ENCODE measurements around the gene MYO5B. TPM values are rescaled to one million over a fixed set of nuclear protein-coding genes. Genes with fewer than 3 reads are reported as not detected.

Gene MYO5B
- polyA plus RNA-seq, 2 donors: 35.3 to 38.5 TPM

GRCh38 chr18:50119296-50119695, 75.7 kb downstream of the MYO5B start:
- no peak overlapping the region for H3K4me3 ChIP-seq (ENCODE audit: low read depth in 1 of 2, low read length in 2 of 2)
- no peaks in the 10 kb centered on the region for H3K36me3 ChIP-seq (ENCODE audit: control insufficient read depth in 2 of 2, insufficient read depth in 2 of 2, low read length in 1 of 2)
- no peaks in the 10 kb centered on the region for H3K27me3 ChIP-seq (ENCODE audit: control insufficient read depth in 1 of 2, insufficient read depth in 2 of 2, low read length in 2 of 2)
- 61% methylated on average over 5 of the region's 5 CpGs for WGBS, 2 donors
- H3K4me1 ChIP-seq (ENCODE audit: control insufficient read depth in 2 of 2, insufficient read depth in 2 of 2, low read length in 1 of 2): peaks cover 0 to 5% of the 10 kb centered on the region in 2 donors
- no peak overlapping the region for H3K27ac ChIP-seq (ENCODE audit: low read depth in 2 of 2, low read length in 1 of 2)
- H3K9me3 ChIP-seq (ENCODE audit: control insufficient read depth in 2 of 2, insufficient read depth in 1 of 2, low read depth in 1 of 2, low read length in 1 of 2): no peaks in the 10 kb centered on the region

- 63 to 68% methylated on average over 3 of the region's 3 CpGs for WGBS, 2 donors
- Histone ChIP-seq H3K27me3 (ENCODE audit: control insufficient read depth in 1 of 2, insufficient read depth in 2 of 2, low read length in 2 of 2) (no peaks in the 10 kb centered on the region), H3K27ac (ENCODE audit: low read depth in 2 of 2, low read length in 1 of 2) (no peak overlapping the region), H3K4me1 (ENCODE audit: control insufficient read depth in 2 of 2, insufficient read depth in 2 of 2, low read length in 1 of 2) (peaks cover 0 to 5% of the 10 kb centered on the region in 2 donors), H3K4me3 (ENCODE audit: low read depth in 1 of 2, low read length in 2 of 2) (no peak overlapping the region), H3K9me3 (ENCODE audit: control insufficient read depth in 2 of 2, insufficient read depth in 1 of 2, low read depth in 1 of 2, low read length in 1 of 2) (no peaks in the 10 kb centered on the region), H3K36me3 (ENCODE audit: control insufficient read depth in 2 of 2, insufficient read depth in 2 of 2, low read length in 1 of 2) (no peaks in the 10 kb centered on the region)
These were observed 77.1 kb downstream of the MYO5B start for GRCh38 chr18:50117863-50118262.

- Histone ChIP-seq H3K4me3 (ENCODE audit: low read depth in 1 of 2, low read length in 2 of 2) (no peak overlapping the region), H3K27me3 (ENCODE audit: control insufficient read depth in 1 of 2, insufficient read depth in 2 of 2, low read length in 2 of 2) (no peaks in the 10 kb centered on the region), H3K4me1 (ENCODE audit: control insufficient read depth in 2 of 2, insufficient read depth in 2 of 2, low read length in 1 of 2) (peaks cover 0 to 5% of the 10 kb centered on the region in 2 donors), H3K36me3 (ENCODE audit: control insufficient read depth in 2 of 2, insufficient read depth in 2 of 2, low read length in 1 of 2) (no peaks in the 10 kb centered on the region), H3K27ac (ENCODE audit: low read depth in 2 of 2, low read length in 1 of 2) (no peak overlapping the region), H3K9me3 (ENCODE audit: control insufficient read depth in 2 of 2, insufficient read depth in 1 of 2, low read depth in 1 of 2, low read length in 1 of 2) (no peaks in the 10 kb centered on the region)
- WGBS, 2 donors: 54 to 55% methylated on average over 2 of the region's 2 CpGs
These were observed 79.9 kb downstream of the MYO5B start for GRCh38 chr18:50115095-50115494.

GRCh38 chr18:50114448-50114847, 80.5 kb downstream of the MYO5B start:
- 70 to 79% methylated on average over 6 of the region's 6 CpGs for WGBS, 2 donors
- no peaks in the 10 kb centered on the region for H3K9me3 ChIP-seq (ENCODE audit: control insufficient read depth in 2 of 2, insufficient read depth in 1 of 2, low read depth in 1 of 2, low read length in 1 of 2)
- no peaks in the 10 kb centered on the region for H3K36me3 ChIP-seq (ENCODE audit: control insufficient read depth in 2 of 2, insufficient read depth in 2 of 2, low read length in 1 of 2)
- no peak overlapping the region for H3K27ac ChIP-seq (ENCODE audit: low read depth in 2 of 2, low read length in 1 of 2)
- H3K27me3 ChIP-seq (ENCODE audit: control insufficient read depth in 1 of 2, insufficient read depth in 2 of 2, low read length in 2 of 2): no peaks in the 10 kb centered on the region
- no peak overlapping the region for H3K4me3 ChIP-seq (ENCODE audit: low read depth in 1 of 2, low read length in 2 of 2)
- peaks cover 0 to 5% of the 10 kb centered on the region in 2 donors for H3K4me1 ChIP-seq (ENCODE audit: control insufficient read depth in 2 of 2, insufficient read depth in 2 of 2, low read length in 1 of 2)

GRCh38 chr18:50113726-50114125, 81.2 kb downstream of the MYO5B start:
- Histone ChIP-seq H3K27ac (ENCODE audit: low read depth in 2 of 2, low read length in 1 of 2) (no peak overlapping the region), H3K4me1 (ENCODE audit: control insufficient read depth in 2 of 2, insufficient read depth in 2 of 2, low read length in 1 of 2) (peaks cover 0 to 5% of the 10 kb centered on the region in 2 donors), H3K9me3 (ENCODE audit: control insufficient read depth in 2 of 2, insufficient read depth in 1 of 2, low read depth in 1 of 2, low read length in 1 of 2) (no peaks in the 10 kb centered on the region), H3K36me3 (ENCODE audit: control insufficient read depth in 2 of 2, insufficient read depth in 2 of 2, low read length in 1 of 2) (no peaks in the 10 kb centered on the region), H3K27me3 (ENCODE audit: control insufficient read depth in 1 of 2, insufficient read depth in 2 of 2, low read length in 2 of 2) (no peaks in the 10 kb centered on the region), H3K4me3 (ENCODE audit: low read depth in 1 of 2, low read length in 2 of 2) (no peak overlapping the region)
- WGBS, 2 donors: 56 to 60% methylated on average over 2 of the region's 2 CpGs

GRCh38 chr18:50111398-50111797, 83.5 kb downstream of the MYO5B start:
- Histone ChIP-seq H3K27ac (ENCODE audit: low read depth in 2 of 2, low read length in 1 of 2) (no peak overlapping the region), H3K36me3 (ENCODE audit: control insufficient read depth in 2 of 2, insufficient read depth in 2 of 2, low read length in 1 of 2) (no peaks in the 10 kb centered on the region), H3K9me3 (ENCODE audit: control insufficient read depth in 2 of 2, insufficient read depth in 1 of 2, low read depth in 1 of 2, low read length in 1 of 2) (no peaks in the 10 kb centered on the region), H3K4me3 (ENCODE audit: low read depth in 1 of 2, low read length in 2 of 2) (no peak overlapping the region), H3K4me1 (ENCODE audit: control insufficient read depth in 2 of 2, insufficient read depth in 2 of 2, low read length in 1 of 2) (peaks cover 0 to 5% of the 10 kb centered on the region in 2 donors), H3K27me3 (ENCODE audit: control insufficient read depth in 1 of 2, insufficient read depth in 2 of 2, low read length in 2 of 2) (no peaks in the 10 kb centered on the region)
- WGBS, 2 donors: 54 to 55% methylated on average over 1 of the region's 1 CpG

GRCh38 chr18:50107468-50107977, 87.4 kb downstream of the MYO5B start:
- H3K36me3 ChIP-seq (ENCODE audit: control insufficient read depth in 2 of 2, insufficient read depth in 2 of 2, low read length in 1 of 2): no peaks in the 10 kb centered on the region
- WGBS, 2 donors: 82 to 87% methylated on average over 2 of the region's 2 CpGs
- H3K4me3 ChIP-seq (ENCODE audit: low read depth in 1 of 2, low read length in 2 of 2): no peak overlapping the region
- H3K27me3 ChIP-seq (ENCODE audit: control insufficient read depth in 1 of 2, insufficient read depth in 2 of 2, low read length in 2 of 2): no peaks in the 10 kb centered on the region
- H3K4me1 ChIP-seq (ENCODE audit: control insufficient read depth in 2 of 2, insufficient read depth in 2 of 2, low read length in 1 of 2): peaks cover 0 to 2% of the 10 kb centered on the region in 2 donors
- no peaks in the 10 kb centered on the region for H3K9me3 ChIP-seq (ENCODE audit: control insufficient read depth in 2 of 2, insufficient read depth in 1 of 2, low read depth in 1 of 2, low read length in 1 of 2)
- no peak overlapping the region for H3K27ac ChIP-seq (ENCODE audit: low read depth in 2 of 2, low read length in 1 of 2)

- Histone ChIP-seq H3K4me3 (ENCODE audit: low read depth in 1 of 2, low read length in 2 of 2) (no peak overlapping the region), H3K27me3 (ENCODE audit: control insufficient read depth in 1 of 2, insufficient read depth in 2 of 2, low read length in 2 of 2) (no peaks in the 10 kb centered on the region), H3K4me1 (ENCODE audit: control insufficient read depth in 2 of 2, insufficient read depth in 2 of 2, low read length in 1 of 2) (peaks cover 0 to 4% of the 10 kb centered on the region in 2 donors), H3K36me3 (ENCODE audit: control insufficient read depth in 2 of 2, insufficient read depth in 2 of 2, low read length in 1 of 2) (no peaks in the 10 kb centered on the region), H3K9me3 (ENCODE audit: control insufficient read depth in 2 of 2, insufficient read depth in 1 of 2, low read depth in 1 of 2, low read length in 1 of 2) (no peaks in the 10 kb centered on the region), H3K27ac (ENCODE audit: low read depth in 2 of 2, low read length in 1 of 2) (no peak overlapping the region)
- 83 to 90% methylated on average over 1 of the region's 1 CpG for WGBS, 2 donors
These were observed 89.9 kb downstream of the MYO5B start for GRCh38 chr18:50105027-50105426.

- Histone ChIP-seq H3K27me3 (ENCODE audit: control insufficient read depth in 1 of 2, insufficient read depth in 2 of 2, low read length in 2 of 2) (no peaks in the 10 kb centered on the region), H3K36me3 (ENCODE audit: control insufficient read depth in 2 of 2, insufficient read depth in 2 of 2, low read length in 1 of 2) (no peaks in the 10 kb centered on the region), H3K9me3 (ENCODE audit: control insufficient read depth in 2 of 2, insufficient read depth in 1 of 2, low read depth in 1 of 2, low read length in 1 of 2) (no peaks in the 10 kb centered on the region), H3K4me3 (ENCODE audit: low read depth in 1 of 2, low read length in 2 of 2) (no peak overlapping the region), H3K27ac (ENCODE audit: low read depth in 2 of 2, low read length in 1 of 2) (no peak overlapping the region), H3K4me1 (ENCODE audit: control insufficient read depth in 2 of 2, insufficient read depth in 2 of 2, low read length in 1 of 2) (peaks cover 0 to 4% of the 10 kb centered on the region in 2 donors)
- WGBS, 2 donors: 88 to 95% methylated on average over 3 of the region's 3 CpGs
These were observed 90.5 kb downstream of the MYO5B start for GRCh38 chr18:50104421-50104820.

GRCh38 chr18:50099725-50100407, 95.1 kb downstream of the MYO5B start:
- H3K27ac ChIP-seq (ENCODE audit: low read depth in 2 of 2, low read length in 1 of 2): peak overlapping the region; percentile 78 to 92
- H3K9me3 ChIP-seq (ENCODE audit: control insufficient read depth in 2 of 2, insufficient read depth in 1 of 2, low read depth in 1 of 2, low read length in 1 of 2): no peaks in the 10 kb centered on the region
- no peak overlapping the region for H3K4me3 ChIP-seq (ENCODE audit: low read depth in 1 of 2, low read length in 2 of 2)
- WGBS, 2 donors: 74 to 77% methylated on average over 4 of the region's 4 CpGs
- H3K36me3 ChIP-seq (ENCODE audit: control insufficient read depth in 2 of 2, insufficient read depth in 2 of 2, low read length in 1 of 2): no peaks in the 10 kb centered on the region
- H3K4me1 ChIP-seq (ENCODE audit: control insufficient read depth in 2 of 2, insufficient read depth in 2 of 2, low read length in 1 of 2): peaks cover 0 to 4% of the 10 kb centered on the region in 2 donors
- no peaks in the 10 kb centered on the region for H3K27me3 ChIP-seq (ENCODE audit: control insufficient read depth in 1 of 2, insufficient read depth in 2 of 2, low read length in 2 of 2)
